Measurements from ENCODE around the gene ARHGEF40.

Gene ARHGEF40

DNA sequence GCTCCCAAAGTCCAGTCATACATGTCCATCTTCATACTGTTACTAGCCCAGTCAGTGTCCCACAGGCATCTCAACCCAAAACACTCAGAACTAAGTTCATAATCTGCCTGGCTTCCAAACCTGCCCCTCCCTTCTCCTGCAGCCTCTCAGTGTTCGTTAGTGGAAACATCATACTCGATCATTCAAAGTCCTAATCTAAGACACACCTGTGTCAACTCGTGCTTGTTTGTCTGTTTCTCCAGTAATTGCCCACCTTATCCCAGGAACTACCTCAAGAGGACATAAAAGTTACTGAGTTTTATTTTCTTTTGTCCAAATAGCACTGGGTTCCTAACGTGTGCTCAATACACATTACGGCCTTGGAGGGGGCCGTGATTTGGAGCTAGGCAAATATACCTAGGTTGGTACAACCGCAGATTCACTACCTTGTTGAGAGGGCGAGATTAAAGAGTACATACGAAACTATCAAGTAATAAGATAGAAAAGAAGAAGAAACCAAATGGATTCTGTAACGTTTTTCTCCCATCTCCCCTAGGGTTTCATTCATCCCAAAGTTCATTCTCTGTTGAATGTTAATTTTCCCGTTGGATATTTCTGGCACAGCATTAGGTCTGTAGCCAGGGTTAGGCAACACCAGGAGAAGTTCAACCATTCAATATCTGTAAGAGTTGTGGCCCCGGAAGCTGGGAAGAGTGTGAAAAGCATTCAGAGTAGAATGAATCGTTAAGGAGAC is 9.3 kb upstream of the ARHGEF40 start:
- no peak for DNase-seq

DNA sequence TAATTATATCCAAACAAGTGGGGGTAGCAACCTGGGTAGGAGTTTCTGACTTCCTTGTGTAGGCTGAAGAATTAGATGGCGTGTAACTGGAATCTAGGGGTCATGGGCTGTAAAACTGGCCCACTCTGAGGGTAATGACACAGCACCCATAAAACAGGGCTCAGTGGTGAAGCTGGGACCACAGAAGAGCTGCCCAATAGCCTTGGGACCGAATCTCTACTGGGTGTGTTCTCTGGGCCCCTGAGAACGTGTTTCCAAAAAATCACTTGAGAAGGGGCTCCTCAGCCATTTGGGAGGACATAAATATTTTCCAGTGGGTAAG is 8.8 kb upstream of the ARHGEF40 start:
- no peak for DNase-seq

DNA sequence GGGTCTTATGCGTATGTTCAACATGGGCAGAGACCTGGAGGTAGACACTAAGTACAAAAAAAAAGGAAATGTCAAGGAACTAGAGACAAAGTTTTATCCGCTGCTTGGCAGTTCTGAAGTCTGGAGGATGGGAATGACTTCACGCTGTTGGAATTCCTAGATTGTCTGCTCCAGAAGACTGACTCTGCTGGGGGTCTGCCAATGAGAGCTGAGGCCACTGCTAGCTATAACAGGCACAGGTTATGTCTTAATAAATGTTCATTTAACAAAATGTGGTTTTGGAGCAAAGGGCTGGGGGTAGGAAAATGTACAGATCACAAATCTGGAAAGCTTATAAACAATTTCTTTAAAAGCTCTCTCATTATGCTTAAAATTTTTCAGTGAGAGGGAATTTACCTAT is 6.6 kb upstream of the ARHGEF40 start:
- no peak for DNase-seq

DNA sequence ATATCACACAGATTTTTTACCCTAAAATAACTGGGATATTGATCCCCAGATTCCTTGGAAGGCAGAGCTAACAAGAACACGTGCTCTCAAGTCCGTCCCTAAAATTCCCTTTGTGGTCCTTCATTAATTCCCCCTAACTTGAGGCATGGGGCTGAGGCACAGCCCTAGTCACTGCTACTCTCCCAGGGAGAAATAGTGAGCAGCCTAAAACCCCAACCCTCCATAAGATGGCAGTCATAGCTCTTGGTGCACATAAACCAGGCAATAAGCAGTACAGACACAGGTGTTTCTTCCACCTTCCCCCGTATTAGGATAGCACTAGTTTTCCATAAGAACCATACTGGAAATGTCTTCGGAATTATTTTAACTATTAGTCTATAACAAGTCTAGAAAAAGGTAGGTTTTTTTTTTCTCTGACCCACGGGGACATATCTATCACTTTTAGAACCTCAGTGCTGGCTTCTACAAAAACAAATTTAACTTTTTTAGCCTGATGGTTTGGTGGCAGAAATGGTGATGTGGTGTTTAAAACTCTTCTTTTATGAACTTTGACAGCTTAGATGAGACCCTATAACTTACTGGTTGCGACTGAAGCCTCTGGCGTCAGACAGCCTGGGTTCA is 3.1 kb upstream of the ARHGEF40 start:
- DNase-seq: no peak

DNA sequence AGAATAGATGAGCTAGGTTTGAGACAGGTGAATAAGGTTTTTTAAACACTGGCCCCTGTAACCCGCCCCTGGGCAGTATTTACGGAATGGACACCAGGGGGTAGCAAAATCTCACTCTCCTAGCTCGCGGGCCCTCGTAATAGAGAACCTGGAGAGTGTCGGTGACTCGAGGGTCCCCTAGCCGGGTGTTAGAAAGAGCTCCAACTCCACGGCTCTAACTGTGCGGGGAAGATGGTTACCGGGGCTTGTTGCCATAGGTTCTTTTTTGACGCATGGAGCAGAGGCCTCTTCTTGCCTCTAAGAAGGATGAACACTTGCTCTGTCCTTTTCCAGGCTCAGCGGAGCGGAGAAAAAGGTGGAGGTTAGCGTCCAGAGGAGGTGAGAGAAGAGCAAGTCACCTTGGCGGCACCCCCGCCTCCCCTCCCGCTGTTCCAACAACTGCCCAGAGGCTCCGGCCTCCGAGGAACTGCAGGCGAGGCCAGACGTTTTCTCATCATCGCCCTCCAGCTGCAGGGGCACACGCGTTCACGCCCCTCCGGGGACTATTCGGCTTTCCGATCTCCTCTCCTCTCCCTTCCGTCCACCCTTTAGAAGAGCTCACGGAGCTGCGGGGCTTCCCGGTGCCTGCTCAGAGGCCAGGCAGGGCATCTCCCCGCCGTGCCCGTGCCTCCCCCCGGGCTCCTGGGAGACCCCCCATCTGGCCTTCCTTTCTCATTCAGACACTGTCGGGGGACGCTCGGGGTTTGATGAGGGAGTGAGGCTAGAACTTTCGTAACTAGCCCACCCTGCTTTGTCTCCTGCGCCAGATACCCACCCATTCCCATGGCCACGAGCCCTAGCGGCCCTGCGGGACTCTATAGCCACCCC is 1.4 kb upstream of the ARHGEF40 start:
- peak; percentile 63 for DNase-seq

DNA sequence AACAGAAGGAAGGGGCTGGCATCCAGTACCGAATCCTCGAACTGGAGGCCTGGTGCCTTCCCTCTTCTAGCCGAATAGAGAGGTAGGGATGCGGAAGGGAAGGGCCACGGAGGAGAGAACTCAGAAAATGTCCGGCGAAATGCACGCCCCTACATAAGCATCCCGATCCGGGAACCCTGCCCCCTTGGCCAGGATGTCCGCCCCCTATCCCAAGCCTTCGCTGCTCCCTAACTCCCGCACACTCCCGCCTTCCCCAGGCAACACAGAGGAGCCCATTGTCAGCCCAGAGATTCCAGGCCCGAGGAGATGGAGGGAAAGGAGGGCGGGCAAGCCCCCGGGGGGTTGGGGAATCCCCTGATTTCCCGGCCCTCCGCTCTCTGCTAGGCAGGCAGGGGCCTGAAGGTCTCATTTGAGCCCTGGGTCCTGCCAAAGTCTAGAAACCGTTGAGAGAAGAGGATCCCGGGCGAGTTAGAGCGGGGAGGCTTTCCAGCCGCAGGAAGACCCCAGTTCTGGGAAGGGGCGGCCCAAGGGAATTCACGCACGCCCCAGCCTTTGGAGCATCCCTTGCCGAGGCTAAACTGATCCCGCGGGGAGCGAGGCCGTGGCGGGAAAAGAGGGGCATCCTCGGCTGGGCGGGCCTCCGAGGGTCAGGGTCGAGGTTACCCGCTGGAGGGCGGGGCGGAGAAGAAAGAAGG is 569 bp upstream of the ARHGEF40 start:
- peak; percentile 54 for DNase-seq

DNA sequence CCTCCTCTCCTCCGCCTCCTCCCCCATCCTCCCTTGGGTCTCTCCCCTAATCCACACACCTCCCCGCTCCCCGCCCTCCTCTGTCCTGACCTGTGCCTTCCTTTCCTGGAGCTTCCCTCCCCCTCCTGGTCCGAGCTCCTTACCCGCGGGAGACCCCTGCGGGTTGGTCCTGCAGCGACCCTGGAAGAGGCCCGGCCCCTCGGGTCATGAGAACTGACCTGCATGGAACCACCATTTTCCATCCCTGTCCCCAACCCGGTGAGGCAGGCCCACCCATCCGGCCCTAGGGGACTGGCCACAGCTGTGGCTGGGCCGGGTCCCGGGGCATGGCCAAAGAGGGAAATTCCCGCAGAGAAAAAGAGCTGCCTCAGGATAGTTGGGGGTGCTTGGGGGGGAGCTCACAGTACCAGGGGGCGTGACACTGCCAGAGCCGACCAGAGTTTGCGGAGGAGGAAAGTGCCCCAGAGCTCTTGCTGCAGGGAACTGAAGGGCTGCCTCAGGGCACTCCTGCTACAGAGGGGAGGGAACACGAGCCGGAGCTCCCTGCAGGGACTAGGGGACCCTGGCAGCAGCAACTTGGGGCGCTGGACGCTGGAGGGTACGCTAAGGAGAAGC is 613 bp downstream of the ARHGEF40 start:
- DNase-seq: peak; percentile 49

DNA sequence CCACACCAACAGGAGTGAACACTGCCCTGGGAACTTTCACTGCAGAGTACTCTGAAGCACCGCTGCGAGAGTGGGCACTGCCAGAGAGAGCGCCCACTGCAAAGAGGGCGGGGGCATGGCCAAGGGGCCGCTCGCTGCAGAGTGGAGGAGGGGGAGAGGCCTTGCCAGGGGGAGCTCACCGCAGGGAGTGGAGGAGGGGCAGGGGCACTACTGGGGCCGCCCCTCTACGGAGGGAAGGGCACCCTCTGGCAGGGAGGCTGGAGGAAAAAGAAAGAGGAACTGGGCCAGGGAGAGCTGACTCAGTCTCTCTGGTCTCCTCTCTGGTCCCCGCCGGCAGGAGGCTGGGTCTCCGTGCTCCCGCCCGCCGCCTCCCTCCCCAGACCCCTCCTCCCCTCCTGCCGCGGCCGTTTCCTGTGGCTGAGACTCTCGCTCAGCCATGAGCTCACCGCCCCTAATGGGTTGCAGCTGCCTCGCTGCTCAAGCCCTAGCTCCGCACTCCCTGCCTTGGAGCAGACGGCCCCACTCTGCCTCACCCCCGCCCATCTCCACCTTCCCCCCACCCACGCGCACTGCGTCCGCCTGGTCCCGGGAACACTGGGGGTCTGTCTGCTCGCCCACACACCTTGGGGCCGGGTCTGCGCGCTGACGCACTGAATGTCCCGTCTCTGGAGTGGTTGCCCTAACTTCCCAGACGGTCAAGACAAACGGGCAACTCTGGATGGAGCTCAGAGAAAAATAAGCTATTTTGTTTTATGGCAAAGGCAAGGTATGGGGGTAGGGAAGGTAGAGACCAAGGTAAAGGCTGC is 1.3 kb downstream of the ARHGEF40 start:
- DNase-seq: peak; percentile 51

DNA sequence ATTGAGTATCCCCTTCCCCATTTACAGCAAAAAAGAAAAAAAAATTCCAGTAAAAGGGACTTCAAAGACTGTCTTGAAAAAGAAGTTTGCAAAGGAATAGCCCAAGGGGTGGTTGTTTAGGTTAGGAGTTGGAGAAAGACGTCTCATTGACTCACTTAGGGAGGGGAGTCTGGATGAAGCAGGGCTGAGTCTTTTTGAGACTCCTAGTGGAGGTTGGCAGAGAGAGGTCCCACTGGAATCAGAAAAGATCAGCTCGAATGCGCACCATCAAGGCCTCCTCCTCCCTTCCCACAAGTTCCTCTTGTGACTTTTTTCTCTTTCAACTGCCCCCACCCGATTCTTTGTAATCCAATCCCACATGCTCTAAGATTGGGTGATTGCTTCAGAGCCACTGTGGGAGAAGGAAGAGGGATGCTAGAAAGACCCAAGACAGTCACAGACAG is 1.9 kb downstream of the ARHGEF40 start:
- no peak for DNase-seq

DNA sequence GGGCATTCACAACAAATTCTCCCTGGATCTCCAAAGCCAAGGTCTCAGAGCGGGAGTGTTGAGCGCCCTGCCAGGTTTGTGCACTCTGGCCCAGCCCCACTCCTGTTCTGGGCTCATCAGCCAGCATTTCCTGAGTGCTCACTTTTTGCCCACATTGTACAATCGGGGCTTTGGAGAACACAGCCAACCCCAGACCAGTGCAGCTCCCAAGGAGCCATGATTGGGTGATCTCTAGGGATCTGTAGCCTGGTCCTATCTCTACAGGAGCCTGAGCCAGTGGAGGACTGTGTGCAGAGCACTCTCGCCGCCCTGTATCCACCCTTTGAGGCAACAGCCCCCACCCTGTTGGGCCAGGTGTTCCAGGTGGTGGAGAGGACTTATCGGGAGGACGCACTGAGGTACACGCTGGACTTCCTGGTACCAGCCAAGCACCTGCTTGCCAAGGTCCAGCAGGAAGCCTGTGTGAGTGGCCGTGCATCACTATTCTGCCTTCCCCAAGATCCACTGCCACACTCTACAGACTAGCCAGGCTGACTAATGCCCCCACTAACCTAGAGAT is 2.8 kb downstream of the ARHGEF40 start:
- DNase-seq: no peak

DNA sequence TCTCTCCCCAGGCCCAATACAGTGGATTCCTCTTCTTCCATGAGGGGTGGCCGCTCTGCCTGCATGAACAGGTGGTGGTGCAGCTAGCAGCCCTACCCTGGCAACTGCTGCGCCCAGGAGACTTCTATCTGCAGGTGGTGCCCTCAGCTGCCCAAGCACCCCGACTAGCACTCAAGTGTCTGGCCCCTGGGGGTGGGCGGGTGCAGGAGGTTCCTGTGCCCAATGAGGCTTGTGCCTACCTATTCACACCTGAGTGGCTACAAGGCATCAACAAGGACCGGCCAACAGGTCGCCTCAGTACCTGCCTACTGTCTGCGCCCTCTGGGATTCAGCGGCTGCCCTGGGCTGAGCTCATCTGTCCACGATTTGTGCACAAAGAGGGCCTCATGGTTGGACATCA is 3.8 kb downstream of the ARHGEF40 start:
- DNase-seq: no peak

DNA sequence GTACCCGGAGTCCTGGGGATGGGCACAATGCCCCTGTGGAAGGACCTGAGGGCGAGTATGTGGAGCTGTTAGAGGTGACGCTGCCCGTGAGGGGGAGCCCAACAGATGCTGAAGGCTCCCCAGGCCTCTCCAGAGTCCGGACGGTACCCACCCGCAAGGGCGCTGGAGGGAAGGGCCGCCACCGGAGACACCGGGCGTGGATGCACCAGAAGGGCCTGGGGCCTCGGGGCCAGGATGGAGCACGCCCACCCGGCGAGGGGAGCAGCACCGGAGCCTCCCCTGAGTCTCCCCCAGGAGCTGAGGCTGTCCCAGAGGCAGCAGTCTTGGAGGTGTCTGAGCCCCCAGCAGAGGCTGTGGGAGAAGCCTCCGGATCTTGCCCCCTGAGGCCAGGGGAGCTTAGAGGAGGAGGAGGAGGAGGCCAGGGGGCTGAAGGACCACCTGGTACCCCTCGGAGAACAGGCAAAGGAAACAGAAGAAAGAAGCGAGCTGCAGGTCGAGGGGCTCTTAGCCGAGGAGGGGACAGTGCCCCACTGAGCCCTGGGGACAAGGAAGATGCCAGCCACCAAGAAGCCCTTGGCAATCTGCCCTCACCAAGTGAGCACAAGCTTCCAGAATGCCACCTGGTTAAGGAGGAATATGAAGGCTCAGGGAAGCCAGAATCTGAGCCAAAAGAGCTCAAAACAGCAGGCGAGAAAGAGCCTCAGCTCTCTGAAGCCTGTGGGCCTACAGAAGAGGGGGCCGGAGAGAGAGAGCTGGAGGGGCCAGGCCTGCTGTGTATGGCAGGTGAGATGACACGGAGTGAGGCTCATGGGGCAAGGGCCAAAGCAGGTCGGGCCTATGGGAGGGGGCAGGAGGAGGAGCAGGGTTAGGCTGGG is 4.5 kb downstream of the ARHGEF40 start:
- no peak for DNase-seq

DNA sequence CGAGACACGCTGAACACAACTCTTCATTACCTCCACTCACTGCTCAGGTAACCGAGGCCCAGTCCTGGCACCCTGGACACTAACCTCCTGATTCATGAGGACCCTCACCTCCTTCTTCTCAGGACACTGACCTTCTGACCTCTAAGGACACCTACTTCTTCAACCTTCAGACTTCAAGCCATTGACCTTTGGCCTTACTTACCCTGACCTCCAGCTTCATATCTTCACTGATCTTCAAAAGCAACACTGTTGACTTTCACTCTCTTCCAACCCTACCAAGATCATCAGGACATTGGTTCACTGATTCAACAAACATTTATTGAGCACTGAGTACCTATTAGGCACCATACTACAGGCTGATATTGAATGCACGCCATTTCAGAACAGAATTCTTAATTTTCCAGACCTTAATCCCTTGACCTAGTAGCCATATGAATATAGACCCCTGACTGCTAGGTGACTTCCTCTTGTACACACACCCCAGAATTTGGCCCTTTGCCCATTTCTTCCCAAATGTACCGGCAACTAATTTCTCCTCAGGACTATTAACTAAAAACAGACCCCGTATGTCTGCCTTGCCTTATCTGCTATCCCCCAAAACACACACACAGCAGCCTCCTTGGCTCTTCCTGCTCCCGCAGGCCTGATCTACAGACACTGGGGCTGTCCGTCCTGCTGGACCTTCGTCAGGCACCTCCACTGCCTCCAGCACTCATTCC is 5.8 kb downstream of the ARHGEF40 start:
- DNase-seq: no peak

DNA sequence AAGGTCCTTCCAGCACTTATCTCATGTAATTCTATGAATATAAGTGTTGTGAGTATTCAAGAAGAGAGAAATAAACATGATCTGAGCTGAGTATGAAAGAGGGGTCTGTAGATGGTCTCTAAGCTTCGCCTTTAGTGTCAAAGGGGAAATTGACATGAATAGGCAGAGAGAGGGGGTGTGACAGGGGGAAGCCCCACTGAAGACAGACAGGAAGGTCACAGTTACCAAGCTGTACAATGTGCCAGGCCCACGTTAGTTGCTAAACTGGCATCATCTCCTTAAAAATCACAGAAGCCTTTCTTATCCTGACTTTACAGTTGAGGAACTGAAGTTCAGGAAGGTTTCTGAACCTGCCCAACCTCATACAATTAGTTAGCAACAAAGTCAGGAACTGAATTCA is 7.6 kb downstream of the ARHGEF40 start:
- no peak for DNase-seq

DNA sequence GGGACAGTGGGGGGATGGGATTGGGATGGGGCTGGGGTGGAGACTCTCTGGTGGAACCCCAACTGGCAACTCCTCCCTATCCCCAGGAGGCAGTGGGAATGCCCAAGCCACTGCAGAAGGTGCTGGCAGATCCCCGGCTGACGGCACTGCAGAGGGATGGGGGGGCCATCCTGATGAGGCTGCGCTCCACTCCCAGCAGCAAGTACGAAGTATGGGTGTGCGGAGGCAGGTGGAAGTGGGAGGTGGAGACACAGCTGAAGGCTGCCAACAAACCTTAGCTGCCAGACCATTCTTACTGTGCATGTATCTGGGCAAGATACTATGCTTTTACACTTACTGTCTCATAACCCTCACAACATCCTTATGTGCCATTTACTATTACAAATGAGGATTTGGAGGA is 8.2 kb downstream of the ARHGEF40 start:
- no peak for DNase-seq

DNA sequence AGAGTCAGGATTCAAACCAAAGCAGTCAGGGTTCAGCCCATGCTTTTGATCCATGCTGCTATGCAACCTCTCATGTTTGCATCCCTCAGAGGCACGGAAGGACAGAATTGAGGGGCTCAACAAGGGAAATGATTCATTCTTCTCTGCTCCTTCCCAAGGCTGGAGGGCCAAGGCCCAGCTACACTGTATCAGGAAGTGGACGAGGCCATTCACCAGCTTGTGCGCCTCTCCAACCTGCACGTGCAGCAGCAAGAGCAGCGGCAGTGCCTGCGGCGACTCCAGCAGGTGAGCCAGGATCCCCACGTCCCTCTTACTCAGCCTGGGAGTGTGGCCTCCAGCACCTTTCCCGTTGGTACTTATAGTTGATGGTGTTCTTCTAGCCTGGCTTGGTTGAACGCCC is 8.6 kb downstream of the ARHGEF40 start:
- DNase-seq: no peak

DNA sequence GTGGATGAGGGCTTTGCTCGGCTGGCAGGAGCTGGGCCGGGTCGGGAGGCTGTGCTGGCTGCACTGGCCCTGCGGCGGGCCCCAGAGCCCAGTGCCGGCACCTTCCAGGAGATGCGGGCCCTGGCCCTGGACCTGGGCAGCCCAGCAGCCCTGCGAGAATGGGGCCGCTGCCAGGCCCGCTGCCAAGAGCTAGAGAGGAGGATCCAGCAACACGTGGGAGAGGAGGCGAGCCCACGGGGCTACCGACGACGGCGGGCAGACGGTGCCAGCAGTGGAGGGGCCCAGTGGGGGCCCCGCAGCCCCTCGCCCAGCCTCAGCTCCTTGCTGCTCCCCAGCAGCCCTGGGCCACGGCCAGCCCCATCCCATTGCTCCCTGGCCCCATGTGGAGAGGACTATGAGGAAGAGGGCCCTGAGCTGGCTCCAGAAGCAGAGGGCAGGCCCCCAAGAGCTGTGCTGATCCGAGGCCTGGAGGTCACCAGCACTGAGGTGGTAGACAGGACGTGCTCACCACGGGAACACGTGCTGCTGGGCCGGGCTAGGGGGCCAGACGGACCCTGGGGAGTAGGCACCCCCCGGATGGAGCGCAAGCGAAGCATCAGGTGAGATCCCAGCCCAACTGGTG is 11.5 kb downstream of the ARHGEF40 start:
- DNase-seq: no peak

DNA sequence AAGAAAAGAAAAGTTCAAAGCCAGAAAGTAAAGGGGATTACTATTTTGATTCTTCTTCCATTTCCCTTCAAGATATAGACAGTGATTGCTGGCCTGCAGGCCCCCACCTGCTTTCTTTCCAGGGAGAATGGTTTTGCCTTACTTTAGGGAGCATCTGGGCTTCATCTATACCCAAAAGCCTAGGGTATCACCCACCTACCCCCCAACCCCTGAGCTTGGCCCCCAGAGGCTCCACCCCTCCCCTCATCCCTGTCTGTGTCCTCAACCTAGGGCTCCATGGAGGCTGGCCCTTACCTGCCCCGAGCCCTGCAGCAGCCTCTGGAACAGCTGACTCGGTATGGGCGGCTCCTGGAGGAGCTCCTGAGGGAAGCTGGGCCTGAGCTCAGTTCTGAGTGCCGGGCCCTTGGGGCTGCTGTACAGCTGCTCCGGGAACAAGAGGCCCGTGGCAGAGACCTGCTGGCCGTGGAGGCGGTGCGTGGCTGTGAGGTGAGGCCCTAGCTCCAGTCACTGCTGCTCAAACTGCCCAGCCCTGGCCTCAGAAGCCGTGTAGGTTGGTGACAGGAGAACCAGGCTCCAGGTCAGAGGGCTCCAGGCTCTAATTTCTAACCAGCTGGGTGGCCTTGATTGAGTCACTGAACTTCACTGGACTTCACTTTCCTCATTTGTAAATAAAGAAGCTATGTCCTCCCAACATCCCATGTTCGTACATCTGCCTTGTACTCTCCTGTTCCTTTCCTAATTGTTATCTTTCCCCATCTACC is 13.6 kb downstream of the ARHGEF40 start:
- no peak for DNase-seq

DNA sequence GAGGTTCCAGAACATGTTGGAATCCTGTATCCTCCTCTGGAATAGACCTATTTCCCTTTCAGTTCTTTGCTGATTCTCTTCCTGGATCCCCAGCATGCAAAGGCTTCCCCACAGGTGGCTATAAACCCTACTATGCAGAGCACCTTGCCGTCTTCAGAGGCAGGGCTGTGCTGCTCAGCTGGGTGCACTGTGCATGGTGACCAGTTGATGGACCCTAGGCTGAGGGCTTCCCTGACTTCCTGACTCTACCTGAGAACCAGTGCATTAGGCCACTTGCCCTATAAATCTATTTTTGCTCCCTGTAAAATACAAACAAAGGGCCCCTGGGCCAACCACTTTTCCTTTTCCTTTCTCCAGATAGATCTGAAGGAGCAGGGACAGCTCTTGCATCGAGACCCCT is 14.3 kb downstream of the ARHGEF40 start:
- DNase-seq: no peak
